ENCODE measurements around the gene ARVCF.
A peak's percentile ranks its signal among the peaks of the same experiment; 100 is the strongest.

ARVCF gene

GRCh38 chr22:20056696-20057386, 40.2 kb upstream of the ARVCF start:
- Histone ChIP-seq H4K8ac (ENCODE audit: low read depth, low read length) (no peak overlapping the region), H3K18ac (ENCODE audit: low read length) (no peak overlapping the region), H4K91ac (ENCODE audit: low read depth, low read length) (no peak overlapping the region), H2AFZ (ENCODE audit: insufficient read depth, low read length, poor library complexity) (no peak overlapping the region), H3K4ac (ENCODE audit: low read depth, low read length) (no peak overlapping the region), H3K9ac (ENCODE audit: low read length) (no peak overlapping the region), H3K4me2 (ENCODE audit: low read length) (no peak overlapping the region), H3K79me2 (ENCODE audit: control insufficient read depth, insufficient read depth, low read length, poor library complexity) (no peaks in the 10 kb centered on the region), H2BK12ac (ENCODE audit: low read length) (no peak overlapping the region), H3K27me3 (ENCODE audit: insufficient read depth, low read length) (no peaks in the 10 kb centered on the region), H3K79me1 (ENCODE audit: low read length) (no peaks in the 10 kb centered on the region), H3K36me3 (ENCODE audit: control insufficient read depth in 1 of 2, insufficient read depth in 2 of 2, low read length in 2 of 2) (peaks cover 53 to 56% of the 10 kb centered on the region in 2 experiments), H2BK5ac (ENCODE audit: low read depth, low read length, poor library complexity) (no peak overlapping the region), H2BK120ac (ENCODE audit: insufficient read depth, low read length, poor library complexity) (no peak overlapping the region), H2AK5ac (ENCODE audit: low read length) (no peak overlapping the region), H3K4me3 (ENCODE audit: low read depth, low read length) (no peak overlapping the region), H3K27ac (ENCODE audit: low read depth, low read length) (no peak overlapping the region), H3K9me3 (ENCODE audit: insufficient read depth, low read depth, low read length) (no peaks in the 10 kb centered on the region), H3K23ac (ENCODE audit: low read length) (no peak overlapping the region), H3K14ac (ENCODE audit: low read length) (no peak overlapping the region), H3K4me1 (ENCODE audit: control insufficient read depth in 1 of 2, insufficient read depth in 2 of 2, low read length in 2 of 2) (no peaks in the 10 kb centered on the region), H4K12ac (ENCODE audit: low read depth, low read length) (no peak overlapping the region)
- DNase-seq, result no peak
- no CpG with 5 or more reads among the region's 16 CpGs for WGBS (ENCODE audit: extremely low coverage, insufficient coverage, insufficient read length)

- H3K4me1 ChIP-seq (ENCODE audit: control insufficient read depth in 1 of 2, insufficient read depth in 2 of 2, low read length in 2 of 2), result no peaks in the 10 kb centered on the region
- H3K18ac ChIP-seq (ENCODE audit: low read length), result no peak overlapping the region
- no peaks in the 10 kb centered on the region for H3K79me1 ChIP-seq (ENCODE audit: low read length)
- no CpG with 5 or more reads among the region's 10 CpGs for WGBS (ENCODE audit: extremely low coverage, insufficient coverage, insufficient read length)
- H3K4me3 ChIP-seq (ENCODE audit: low read depth, low read length), result no peak overlapping the region
- H4K91ac ChIP-seq (ENCODE audit: low read depth, low read length), result no peak overlapping the region
- H3K14ac ChIP-seq (ENCODE audit: low read length), result no peak overlapping the region
- no peaks in the 10 kb centered on the region for H3K27me3 ChIP-seq (ENCODE audit: insufficient read depth, low read length)
- H4K12ac ChIP-seq (ENCODE audit: low read depth, low read length), result no peak overlapping the region
- H3K23ac ChIP-seq (ENCODE audit: low read length), result no peak overlapping the region
- H2BK12ac ChIP-seq (ENCODE audit: low read length), result no peak overlapping the region
- no peak overlapping the region for H2AK5ac ChIP-seq (ENCODE audit: low read length)
- H3K27ac ChIP-seq (ENCODE audit: low read depth, low read length), result no peak overlapping the region
- H4K8ac ChIP-seq (ENCODE audit: low read depth, low read length), result no peak overlapping the region
- no peaks in the 10 kb centered on the region for H3K9me3 ChIP-seq (ENCODE audit: insufficient read depth, low read depth, low read length)
- no peak for DNase-seq
- H2AFZ ChIP-seq (ENCODE audit: insufficient read depth, low read length, poor library complexity), result no peak overlapping the region
- H3K79me2 ChIP-seq (ENCODE audit: control insufficient read depth, insufficient read depth, low read length, poor library complexity), result no peaks in the 10 kb centered on the region
- H3K36me3 ChIP-seq (ENCODE audit: control insufficient read depth in 1 of 2, insufficient read depth in 2 of 2, low read length in 2 of 2), result peaks cover 47 to 50% of the 10 kb centered on the region in 2 experiments
- no peak overlapping the region for H3K4me2 ChIP-seq (ENCODE audit: low read length)
- no peak overlapping the region for H2BK120ac ChIP-seq (ENCODE audit: insufficient read depth, low read length, poor library complexity)
- H2BK5ac ChIP-seq (ENCODE audit: low read depth, low read length, poor library complexity), result no peak overlapping the region
- no peak overlapping the region for H3K9ac ChIP-seq (ENCODE audit: low read length)
- no peak overlapping the region for H3K4ac ChIP-seq (ENCODE audit: low read depth, low read length)
Measured at GRCh38 chr22:20056161-20056560, 39.5 kb upstream of the ARVCF start.

- no peak overlapping the region for H4K12ac ChIP-seq (ENCODE audit: low read depth, low read length)
- H3K4me3 ChIP-seq (ENCODE audit: low read depth, low read length), result no peak overlapping the region
- H2AK5ac ChIP-seq (ENCODE audit: low read length), result no peak overlapping the region
- no peaks in the 10 kb centered on the region for H3K79me1 ChIP-seq (ENCODE audit: low read length)
- peak overlapping the region; percentile 22 for H3K9ac ChIP-seq (ENCODE audit: low read length)
- no peak overlapping the region for H3K27ac ChIP-seq (ENCODE audit: low read depth, low read length)
- H3K36me3 ChIP-seq (ENCODE audit: control insufficient read depth in 1 of 2, insufficient read depth in 2 of 2, low read length in 2 of 2), result peaks cover 44 to 48% of the 10 kb centered on the region in 2 experiments
- H3K14ac ChIP-seq (ENCODE audit: low read length), result no peak overlapping the region
- no peaks in the 10 kb centered on the region for H3K27me3 ChIP-seq (ENCODE audit: insufficient read depth, low read length)
- H3K23ac ChIP-seq (ENCODE audit: low read length), result no peak overlapping the region
- no peak overlapping the region for H4K91ac ChIP-seq (ENCODE audit: low read depth, low read length)
- H4K8ac ChIP-seq (ENCODE audit: low read depth, low read length), result no peak overlapping the region
- no peaks in the 10 kb centered on the region for H3K79me2 ChIP-seq (ENCODE audit: control insufficient read depth, insufficient read depth, low read length, poor library complexity)
- no peaks in the 10 kb centered on the region for H3K4me1 ChIP-seq (ENCODE audit: control insufficient read depth in 1 of 2, insufficient read depth in 2 of 2, low read length in 2 of 2)
- H2AFZ ChIP-seq (ENCODE audit: insufficient read depth, low read length, poor library complexity), result no peak overlapping the region
- no peak overlapping the region for H3K4me2 ChIP-seq (ENCODE audit: low read length)
- no peaks in the 10 kb centered on the region for H3K9me3 ChIP-seq (ENCODE audit: insufficient read depth, low read depth, low read length)
- H2BK120ac ChIP-seq (ENCODE audit: insufficient read depth, low read length, poor library complexity), result no peak overlapping the region
- no peak for DNase-seq
- no CpG with 5 or more reads among the region's 15 CpGs for WGBS (ENCODE audit: extremely low coverage, insufficient coverage, insufficient read length)
- H2BK5ac ChIP-seq (ENCODE audit: low read depth, low read length, poor library complexity), result no peak overlapping the region
- H3K18ac ChIP-seq (ENCODE audit: low read length), result no peak overlapping the region
- no peak overlapping the region for H2BK12ac ChIP-seq (ENCODE audit: low read length)
- no peak overlapping the region for H3K4ac ChIP-seq (ENCODE audit: low read depth, low read length)
Measured at GRCh38 chr22:20055654-20056053, 39.0 kb upstream of the ARVCF start.

GRCh38 chr22:20055144-20055543, 38.5 kb upstream of the ARVCF start:
- Histone ChIP-seq H3K27ac (ENCODE audit: low read depth, low read length) (no peak overlapping the region), H3K23ac (ENCODE audit: low read length) (no peak overlapping the region), H3K4me1 (ENCODE audit: control insufficient read depth in 1 of 2, insufficient read depth in 2 of 2, low read length in 2 of 2) (no peaks in the 10 kb centered on the region), H2BK5ac (ENCODE audit: low read depth, low read length, poor library complexity) (no peak overlapping the region), H3K79me2 (ENCODE audit: control insufficient read depth, insufficient read depth, low read length, poor library complexity) (no peaks in the 10 kb centered on the region), H3K4ac (ENCODE audit: low read depth, low read length) (no peak overlapping the region), H3K4me3 (ENCODE audit: low read depth, low read length) (no peak overlapping the region), H3K18ac (ENCODE audit: low read length) (no peak overlapping the region), H4K8ac (ENCODE audit: low read depth, low read length) (no peak overlapping the region), H3K36me3 (ENCODE audit: control insufficient read depth in 1 of 2, insufficient read depth in 2 of 2, low read length in 2 of 2) (peaks cover 44 to 48% of the 10 kb centered on the region in 2 experiments), H3K4me2 (ENCODE audit: low read length) (no peak overlapping the region), H2BK120ac (ENCODE audit: insufficient read depth, low read length, poor library complexity) (no peak overlapping the region), H2AK5ac (ENCODE audit: low read length) (no peak overlapping the region), H2BK12ac (ENCODE audit: low read length) (no peak overlapping the region), H2AFZ (ENCODE audit: insufficient read depth, low read length, poor library complexity) (no peak overlapping the region), H3K79me1 (ENCODE audit: low read length) (no peaks in the 10 kb centered on the region), H3K27me3 (ENCODE audit: insufficient read depth, low read length) (no peaks in the 10 kb centered on the region), H3K14ac (ENCODE audit: low read length) (no peak overlapping the region), H3K9ac (ENCODE audit: low read length) (no peak overlapping the region), H3K9me3 (ENCODE audit: insufficient read depth, low read depth, low read length) (no peaks in the 10 kb centered on the region), H4K91ac (ENCODE audit: low read depth, low read length) (no peak overlapping the region), H4K12ac (ENCODE audit: low read depth, low read length) (no peak overlapping the region)
- DNase-seq, result no peak
- no CpG with 5 or more reads among the region's 2 CpGs for WGBS (ENCODE audit: extremely low coverage, insufficient coverage, insufficient read length)
